NCI-H128 (cell line): Measurements from ENCODE around the gene KISS1R.
A peak's percentile ranks its signal among the peaks of the same experiment; 100 is the strongest.
"Not testable (repeated sequence)": the region's sequence is repeated elsewhere in the genome, so short reads cannot be mapped to it uniquely, and the experiment has no call there.

Source experiments
- DNase-seq: peaks from one replicate; lab custom pipeline; 2025; ENCODE audit not compliant: unreplicated experiment; lab: John Stamatoyannopoulos, UW

The KISS1R gene

GRCh38 chr19:881385-882071, 35.6 kb upstream of the KISS1R start:
- no peak for DNase-seq

- no peak for DNase-seq
Observed at GRCh38 chr19:882871-883497, 34.1 kb upstream of the KISS1R start.

GRCh38 chr19:883661-884211, 33.4 kb upstream of the KISS1R start:
- DNase-seq, result no peak

- no peak for DNase-seq
Observed at GRCh38 chr19:884420-885211, 32.5 kb upstream of the KISS1R start.

GRCh38 chr19:885536-886224, 31.5 kb upstream of the KISS1R start:
- DNase-seq, result no peak

- no peak for DNase-seq
Observed at GRCh38 chr19:887072-887471, 30.1 kb upstream of the KISS1R start.

- no peak for DNase-seq
Observed at GRCh38 chr19:887599-887998, 29.5 kb upstream of the KISS1R start.

GRCh38 chr19:888581-889385, 28.4 kb upstream of the KISS1R start:
- DNase-seq, result no peak

GRCh38 chr19:889662-890295, 27.4 kb upstream of the KISS1R start:
- DNase-seq, result no peak

- DNase-seq, result no peak
Observed at GRCh38 chr19:890831-891230, 26.3 kb upstream of the KISS1R start.

- DNase-seq, result not testable (repeated sequence)
Observed at GRCh38 chr19:891421-892200, 25.5 kb upstream of the KISS1R start.

- DNase-seq, result no peak
Observed at GRCh38 chr19:892243-892893, 24.8 kb upstream of the KISS1R start.

- DNase-seq, result peak; percentile 86
Observed at GRCh38 chr19:892894-893689, 24.0 kb upstream of the KISS1R start, which contains the start of the genes MED16 and RNU6-9. Gene MED16 (minus strand): TSS chr19:893187. CDS start chr19:891131, 2,056 bp downstream. Gene RNU6-9 (plus strand): TSS chr19:893484.

- DNase-seq, result no peak
Observed at GRCh38 chr19:896434-896833, 20.7 kb upstream of the KISS1R start.

- DNase-seq, result no peak
Observed at GRCh38 chr19:896999-897398, 20.1 kb upstream of the KISS1R start.

GRCh38 chr19:897442-898039, 19.6 kb upstream of the KISS1R start:
- no peak for DNase-seq

GRCh38 chr19:898663-899062, 18.5 kb upstream of the KISS1R start:
- DNase-seq, result peak; percentile 71
